Karpas-422 (cell line): ENCODE data around the gene RNMT. TPM values are rescaled to one million over a fixed set of nuclear protein-coding genes. Genes with fewer than 3 reads are reported as not detected.

Experiments
- DNase-seq: peaks from one replicate; pipeline ENCODE4 v3.0.0-alpha.2; 2015
- H2AFZ ChIP-seq: fragments of 200-600 bp; sonication (generic); 2 replicates; pipeline ENCODE4 v1.6.1; 2014; ENCODE audit warnings: antibody characterized with exemption, low read length, mixed read lengths
- H3K27ac ChIP-seq: fragments of 200-600 bp; sonication (generic); 2 replicates; pipeline ENCODE4 v1.5.1; 2014; ENCODE audit warnings: mild to moderate bottlenecking, low read length, moderate library complexity
- H3K27me3 ChIP-seq: fragments of 200-600 bp; sonication (generic); 2 replicates; pipeline ENCODE4 v1.6.1; 2014; ENCODE audit warnings: low read length, mixed read lengths
- H3K36me3 ChIP-seq: fragments of 200-600 bp; sonication (generic); 2 replicates; pipeline ENCODE4 v1.6.1; 2014; ENCODE audit warnings: low read length, mixed read lengths; ENCODE audit not compliant: insufficient read depth
- H3K4me1 ChIP-seq: fragments of 200-600 bp; sonication (generic); 2 replicates; pipeline ENCODE4 v1.6.1; 2014; ENCODE audit warnings: mild to moderate bottlenecking, low read length, mixed read lengths
- H3K4me2 ChIP-seq: fragments of 200-600 bp; sonication (generic); 2 replicates; pipeline ENCODE4 v1.6.1; 2014; ENCODE audit warnings: low read length, low read depth, mild to moderate bottlenecking; ENCODE audit not compliant: poor library complexity, severe bottlenecking
- H3K4me3 ChIP-seq: fragments of 200-600 bp; sonication (generic); 2 replicates; pipeline ENCODE4 v1.5.1; 2014; ENCODE audit warnings: mild to moderate bottlenecking, antibody characterized with exemption, low read length, mixed read lengths
- H3K79me2 ChIP-seq: fragments of 200-600 bp; sonication (generic); 2 replicates; pipeline ENCODE4 v1.6.1; 2014; ENCODE audit warnings: mild to moderate bottlenecking, low read length, mixed read lengths
- H3K9ac ChIP-seq: fragments of 200-600 bp; sonication (generic); 2 replicates; pipeline ENCODE4 v1.6.0; 2014; ENCODE audit warnings: low read length
- H3K9me2 ChIP-seq: fragments of 200-600 bp; sonication (generic), shearing (Covaris generic); replicated peaks from 2 replicates; pipeline ENCODE4 v1.6.0; 2014; ENCODE audit warnings: mild to moderate bottlenecking, low read length, moderate library complexity; ENCODE audit not compliant: insufficient read depth
- H3K9me3 ChIP-seq: fragments of 300-700, 200-600 bp; sonication (generic); 2 replicates; pipeline ENCODE4 v1.6.1; 2014; ENCODE audit warnings: low read length, mixed read lengths
- H4K20me1 ChIP-seq: fragments of 200-600 bp; sonication (generic); 2 replicates; pipeline ENCODE4 v1.6.1; 2014; ENCODE audit warnings: mild to moderate bottlenecking, antibody characterized with exemption, low read length, low read depth; ENCODE audit not compliant: insufficient read depth
- total RNA-seq: library from RNA; depleted of rRNA; stranded (reverse); fragments of >200 nt; shearing (Covaris generic); gene quantifications from 2 replicates; pipeline ENCODE4 v1.2.3, GENCODE V29; 2014; ENCODE audit warnings: low replicate concordance

Gene RNMT
- total RNA-seq, 1 experiment from 2014 or later: 55.7 TPM

DNA sequence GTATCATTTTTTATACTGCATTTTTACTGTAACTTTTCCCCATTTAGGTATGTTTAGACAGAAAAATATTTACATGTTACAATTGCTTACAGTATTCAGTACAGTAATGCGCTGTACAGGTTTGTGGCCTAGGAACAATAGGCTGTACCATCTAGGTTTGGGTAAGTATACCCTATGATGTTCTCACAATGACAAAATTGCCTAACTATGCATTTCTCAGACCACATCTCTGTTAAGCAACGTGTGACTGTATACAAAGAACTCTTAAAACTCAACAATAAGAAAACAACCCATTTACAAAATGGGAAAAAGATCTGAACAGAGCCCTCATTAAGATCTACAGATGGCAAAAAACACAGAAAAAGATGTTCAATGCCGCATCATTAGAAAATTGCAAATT lies 29.5 kb upstream of the RNMT start:
- Histone ChIP-seq H3K4me3 (no peak overlapping the region), H3K79me2 (peaks cover 83% of the 10 kb centered on the region), H3K9me3 (peaks cover 4% of the 10 kb centered on the region), H3K9ac (no peak overlapping the region), H3K27ac (no peak overlapping the region), H3K36me3 (peaks cover 6% of the 10 kb centered on the region; the same call in 1 of the 2 replicates), H3K4me1 (peaks cover 21% of the 10 kb centered on the region), H3K4me2 (no peak overlapping the region), H3K27me3 (no peaks in the 10 kb centered on the region), H4K20me1 (no peaks in the 10 kb centered on the region), H3K9me2 (no peaks in the 10 kb centered on the region), H2AFZ (no peak overlapping the region)
- DNase-seq: no peak

DNA sequence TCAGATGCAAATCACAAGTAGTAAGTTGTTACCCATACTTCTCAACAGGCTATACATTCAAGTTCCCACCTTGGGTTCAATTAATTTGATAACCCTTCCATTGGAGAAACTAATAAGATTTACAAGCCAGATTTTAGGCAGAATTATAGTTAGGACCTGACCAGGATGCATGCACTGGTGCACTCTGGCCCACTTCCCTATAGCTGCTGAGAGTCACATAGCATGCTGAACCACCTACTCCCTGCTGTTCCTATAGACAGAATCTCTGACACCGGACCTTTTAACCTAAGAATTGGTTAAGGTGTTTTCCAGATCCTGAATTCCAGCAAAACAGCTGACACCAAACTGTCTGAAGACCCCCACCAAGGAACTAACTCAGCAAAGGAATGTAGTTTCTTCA lies 26.3 kb upstream of the RNMT start:
- Histone ChIP-seq H3K9me3 (peaks cover 24% of the 10 kb centered on the region), H3K4me1 (peaks cover 22% of the 10 kb centered on the region), H3K9me2 (no peaks in the 10 kb centered on the region), H4K20me1 (no peaks in the 10 kb centered on the region), H3K36me3 (peaks cover 10% of the 10 kb centered on the region; the same call in 1 of the 2 replicates), H3K9ac (no peak overlapping the region), H3K79me2 (peaks cover 98% of the 10 kb centered on the region), H3K4me3 (no peak overlapping the region), H3K27me3 (no peaks in the 10 kb centered on the region), H2AFZ (no peak overlapping the region), H3K27ac (peak overlapping the region; percentile 55), H3K4me2 (peak overlapping the region; percentile 12)
- DNase-seq: peak; percentile 71

DNA sequence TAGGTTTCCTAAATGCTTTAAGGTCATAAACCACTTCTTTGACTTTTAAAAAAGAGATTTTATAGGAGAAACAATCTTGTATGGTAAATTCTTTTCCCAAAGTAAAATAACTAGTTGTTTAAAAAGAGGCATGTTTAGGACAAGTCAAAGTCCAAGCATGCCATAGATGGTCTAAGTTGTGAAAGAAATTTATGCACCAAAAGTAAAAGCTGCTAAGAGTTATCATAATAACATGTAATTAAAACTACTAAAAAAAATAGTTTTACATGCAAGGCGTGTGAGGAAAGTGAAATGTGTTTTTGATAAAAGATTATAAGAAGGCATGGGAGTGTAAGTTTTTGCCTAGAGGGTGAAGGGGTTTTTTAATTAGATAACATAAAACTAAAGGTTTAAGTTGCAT lies 22.6 kb upstream of the RNMT start:
- peak; percentile 64 for DNase-seq
- peaks cover 99% of the 10 kb centered on the region for H3K79me2 ChIP-seq
- no peak overlapping the region for H2AFZ ChIP-seq
- no peaks in the 10 kb centered on the region for H3K27me3 ChIP-seq
- no peak overlapping the region for H3K27ac ChIP-seq
- H3K9ac ChIP-seq: no peak overlapping the region
- peaks cover 22% of the 10 kb centered on the region for H3K4me1 ChIP-seq
- no peak overlapping the region for H3K4me3 ChIP-seq
- H3K4me2 ChIP-seq: no peak overlapping the region
- H4K20me1 ChIP-seq: no peaks in the 10 kb centered on the region
- no peaks in the 10 kb centered on the region for H3K9me2 ChIP-seq
- peaks cover 23% of the 10 kb centered on the region for H3K9me3 ChIP-seq
- peaks cover 11% of the 10 kb centered on the region for H3K36me3 ChIP-seq

DNA sequence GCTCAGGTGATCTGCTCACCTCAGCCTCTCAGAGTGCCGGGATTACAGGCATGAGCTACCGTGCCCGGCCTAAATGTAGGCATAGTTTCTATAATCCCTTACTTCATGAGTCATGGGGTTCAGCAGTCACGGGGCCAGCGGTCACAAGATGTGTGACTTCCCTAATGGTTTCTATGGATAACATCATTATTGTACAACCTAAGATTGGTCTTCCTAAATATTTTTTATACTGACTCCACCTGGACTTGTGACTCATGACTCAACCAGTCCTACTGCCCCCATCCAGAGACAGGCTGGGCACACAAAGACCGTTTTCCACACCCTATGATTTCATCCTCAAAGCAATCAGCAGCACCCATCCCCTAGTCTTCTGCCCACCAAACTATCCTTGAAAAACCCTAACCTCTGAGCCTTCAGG lies 16.1 kb upstream of the RNMT start:
- Histone ChIP-seq H3K36me3 (peaks cover 24% of the 10 kb centered on the region), H3K4me2 (no peak overlapping the region)

DNA sequence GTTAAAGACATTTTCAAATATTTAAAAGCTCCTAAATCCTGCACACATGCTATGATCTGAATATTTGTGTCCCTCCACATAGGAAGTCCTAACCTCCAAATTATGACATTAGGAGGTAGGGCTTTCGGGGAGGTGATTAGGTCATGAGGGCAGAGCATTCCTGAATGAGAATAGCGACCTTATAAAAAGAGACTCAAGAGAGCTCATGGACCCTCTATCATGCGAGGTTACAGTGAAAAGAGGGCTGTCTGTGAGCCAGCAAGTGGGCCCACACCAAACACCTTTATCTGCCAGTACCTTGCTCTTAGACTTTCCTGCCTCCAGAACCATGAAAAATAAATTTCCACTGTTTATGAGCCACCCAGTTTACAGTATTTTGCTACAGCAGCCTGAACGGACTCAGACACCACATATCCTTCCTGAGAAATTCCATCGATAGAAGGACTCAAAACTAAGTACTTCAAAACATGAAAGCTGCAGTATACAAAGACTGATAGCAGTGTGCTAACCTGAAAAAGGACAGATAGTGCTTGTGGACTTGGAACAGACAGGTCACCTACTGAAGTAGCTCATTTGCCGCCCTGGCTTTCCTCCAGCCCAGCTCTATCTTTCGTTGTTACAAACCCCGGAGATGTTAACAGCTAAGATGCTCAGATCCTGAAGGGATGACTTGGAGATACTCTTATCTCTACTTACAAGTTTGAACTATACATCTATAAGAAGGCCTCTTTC lies 13.9 kb upstream of the RNMT start:
- H3K27ac ChIP-seq: no peak overlapping the region
- no peaks in the 10 kb centered on the region for H3K4me1 ChIP-seq
- H3K4me3 ChIP-seq: no peak overlapping the region
- no peak overlapping the region for H3K9ac ChIP-seq
- H4K20me1 ChIP-seq: no peaks in the 10 kb centered on the region
- DNase-seq: no peak
- H3K9me3 ChIP-seq: peaks cover 5% of the 10 kb centered on the region; the same call in 1 of the 2 replicates
- H3K36me3 ChIP-seq: peaks cover 36% of the 10 kb centered on the region
- no peaks in the 10 kb centered on the region for H3K27me3 ChIP-seq
- H3K4me2 ChIP-seq: no peak overlapping the region
- no peaks in the 10 kb centered on the region for H3K9me2 ChIP-seq
- H3K79me2 ChIP-seq: peaks cover 100% of the 10 kb centered on the region
- H2AFZ ChIP-seq: no peak overlapping the region

More for the DNA sequence above, 16.1 kb upstream of the RNMT start:
- no peaks in the 10 kb centered on the region for H4K20me1 ChIP-seq
- H3K27ac ChIP-seq: no peak overlapping the region
- peaks cover 5% of the 10 kb centered on the region; the same call in 1 of the 2 replicates for H3K9me3 ChIP-seq
- no peaks in the 10 kb centered on the region for H3K9me2 ChIP-seq
- DNase-seq: no peak
- H3K27me3 ChIP-seq: no peaks in the 10 kb centered on the region
- H3K79me2 ChIP-seq: peaks cover 100% of the 10 kb centered on the region
- H3K4me1 ChIP-seq: no peaks in the 10 kb centered on the region
- H3K9ac ChIP-seq: no peak overlapping the region
- H2AFZ ChIP-seq: no peak overlapping the region
- H3K4me3 ChIP-seq: no peak overlapping the region

DNA sequence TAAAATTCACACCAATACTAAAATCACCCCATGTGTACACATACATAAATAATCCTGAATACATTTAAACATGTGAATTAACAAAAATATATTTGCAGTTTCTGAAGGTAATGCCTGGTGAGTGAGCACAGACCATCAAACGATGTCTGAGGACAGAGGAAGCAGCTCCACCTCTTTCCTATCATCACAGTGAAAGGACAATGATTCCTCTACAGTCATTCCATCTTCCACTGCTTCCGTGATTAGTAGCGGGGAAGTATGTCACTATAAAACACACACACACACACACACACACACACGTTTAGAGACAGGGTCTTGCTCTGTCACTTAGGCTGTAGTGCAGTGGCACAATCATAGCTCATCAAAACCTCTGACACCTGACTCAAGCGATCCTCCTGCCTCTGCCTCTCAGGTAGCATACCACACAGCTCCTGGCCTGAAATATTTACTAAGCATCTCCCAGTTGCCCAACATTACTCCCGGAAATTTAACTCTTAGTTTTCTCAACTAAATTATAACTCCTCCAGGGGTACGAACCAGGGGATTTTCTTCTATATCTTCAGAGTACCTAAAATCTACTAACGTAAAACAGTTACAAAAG lies 12.9 kb upstream of the RNMT start:
- no peak for DNase-seq
- peaks cover 100% of the 10 kb centered on the region for H3K79me2 ChIP-seq
- no peak overlapping the region for H2AFZ ChIP-seq
- no peak overlapping the region for H3K4me3 ChIP-seq
- no peak overlapping the region for H3K9ac ChIP-seq
- H3K36me3 ChIP-seq: peaks cover 39% of the 10 kb centered on the region
- no peak overlapping the region for H3K4me2 ChIP-seq
- 0 out of 2 replicates have a peak, but pooled peaks cover 4% of the 10 kb centered on the region for H3K9me3 ChIP-seq
- no peaks in the 10 kb centered on the region for H3K27me3 ChIP-seq
- H4K20me1 ChIP-seq: no peaks in the 10 kb centered on the region
- no peaks in the 10 kb centered on the region for H3K9me2 ChIP-seq
- H3K27ac ChIP-seq: no peak overlapping the region
- H3K4me1 ChIP-seq: no peaks in the 10 kb centered on the region

DNA sequence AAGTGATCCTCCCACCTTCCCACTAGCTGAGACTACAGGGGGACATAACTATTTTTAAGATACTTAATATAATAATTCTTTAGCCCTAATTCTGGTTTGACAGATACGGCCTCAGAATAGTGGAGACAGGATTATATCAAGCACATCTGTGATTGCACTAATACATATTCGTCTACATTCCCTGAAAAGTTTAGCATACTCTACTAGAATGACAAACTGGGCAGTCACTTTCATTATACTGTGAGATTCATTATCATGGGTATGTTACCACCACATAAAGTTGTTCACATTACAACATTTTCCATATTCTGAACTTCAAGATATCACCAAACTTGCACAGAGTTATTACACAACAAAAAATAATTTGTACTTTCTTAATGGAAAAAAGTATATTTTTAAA lies 11.1 kb upstream of the RNMT start:
- no peak overlapping the region for H3K4me2 ChIP-seq
- H3K4me3 ChIP-seq: no peak overlapping the region
- no peak overlapping the region for H2AFZ ChIP-seq
- H3K9ac ChIP-seq: no peak overlapping the region
- peaks cover 52% of the 10 kb centered on the region for H3K36me3 ChIP-seq
- H3K9me2 ChIP-seq: no peaks in the 10 kb centered on the region
- no peak overlapping the region for H3K27ac ChIP-seq
- H3K79me2 ChIP-seq: peaks cover 100% of the 10 kb centered on the region
- H4K20me1 ChIP-seq: no peaks in the 10 kb centered on the region
- no peaks in the 10 kb centered on the region for H3K4me1 ChIP-seq
- H3K9me3 ChIP-seq: 0 out of 2 replicates have a peak, but pooled peaks cover 7% of the 10 kb centered on the region
- DNase-seq: no peak
- no peaks in the 10 kb centered on the region for H3K27me3 ChIP-seq

DNA sequence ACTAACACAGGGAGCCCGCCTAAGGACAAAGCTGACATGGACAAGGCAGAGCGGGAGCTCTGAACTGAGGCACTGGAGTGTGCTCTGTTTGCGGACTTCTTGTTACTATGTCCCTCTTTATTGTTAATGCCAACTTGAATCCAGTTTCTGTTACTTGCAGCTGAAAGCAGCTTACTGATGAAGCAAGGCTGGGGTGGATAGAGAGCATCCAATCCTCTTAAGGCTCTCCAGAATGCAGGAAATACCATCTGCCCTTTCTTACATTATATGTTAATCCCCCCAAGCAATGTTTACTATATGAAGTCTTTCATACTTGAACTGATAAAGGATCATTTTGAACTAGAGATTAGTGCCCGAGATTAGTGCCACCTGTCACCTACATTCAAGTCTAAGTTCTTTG lies 9.6 kb upstream of the RNMT start:
- H3K4me2 ChIP-seq: no peak overlapping the region
- H3K9me2 ChIP-seq: no peaks in the 10 kb centered on the region
- no peaks in the 10 kb centered on the region for H4K20me1 ChIP-seq
- H3K9ac ChIP-seq: no peak overlapping the region
- H3K4me1 ChIP-seq: no peaks in the 10 kb centered on the region
- no peak for DNase-seq
- H3K79me2 ChIP-seq: peaks cover 100% of the 10 kb centered on the region
- no peaks in the 10 kb centered on the region for H3K27me3 ChIP-seq
- H3K9me3 ChIP-seq: 0 out of 2 replicates have a peak, but pooled peaks cover 4% of the 10 kb centered on the region
- no peak overlapping the region for H3K4me3 ChIP-seq
- peaks cover 58% of the 10 kb centered on the region for H3K36me3 ChIP-seq
- no peak overlapping the region for H3K27ac ChIP-seq
- no peak overlapping the region for H2AFZ ChIP-seq
